ENCODE data around the gene CEP350.

The CEP350 gene, protein sequence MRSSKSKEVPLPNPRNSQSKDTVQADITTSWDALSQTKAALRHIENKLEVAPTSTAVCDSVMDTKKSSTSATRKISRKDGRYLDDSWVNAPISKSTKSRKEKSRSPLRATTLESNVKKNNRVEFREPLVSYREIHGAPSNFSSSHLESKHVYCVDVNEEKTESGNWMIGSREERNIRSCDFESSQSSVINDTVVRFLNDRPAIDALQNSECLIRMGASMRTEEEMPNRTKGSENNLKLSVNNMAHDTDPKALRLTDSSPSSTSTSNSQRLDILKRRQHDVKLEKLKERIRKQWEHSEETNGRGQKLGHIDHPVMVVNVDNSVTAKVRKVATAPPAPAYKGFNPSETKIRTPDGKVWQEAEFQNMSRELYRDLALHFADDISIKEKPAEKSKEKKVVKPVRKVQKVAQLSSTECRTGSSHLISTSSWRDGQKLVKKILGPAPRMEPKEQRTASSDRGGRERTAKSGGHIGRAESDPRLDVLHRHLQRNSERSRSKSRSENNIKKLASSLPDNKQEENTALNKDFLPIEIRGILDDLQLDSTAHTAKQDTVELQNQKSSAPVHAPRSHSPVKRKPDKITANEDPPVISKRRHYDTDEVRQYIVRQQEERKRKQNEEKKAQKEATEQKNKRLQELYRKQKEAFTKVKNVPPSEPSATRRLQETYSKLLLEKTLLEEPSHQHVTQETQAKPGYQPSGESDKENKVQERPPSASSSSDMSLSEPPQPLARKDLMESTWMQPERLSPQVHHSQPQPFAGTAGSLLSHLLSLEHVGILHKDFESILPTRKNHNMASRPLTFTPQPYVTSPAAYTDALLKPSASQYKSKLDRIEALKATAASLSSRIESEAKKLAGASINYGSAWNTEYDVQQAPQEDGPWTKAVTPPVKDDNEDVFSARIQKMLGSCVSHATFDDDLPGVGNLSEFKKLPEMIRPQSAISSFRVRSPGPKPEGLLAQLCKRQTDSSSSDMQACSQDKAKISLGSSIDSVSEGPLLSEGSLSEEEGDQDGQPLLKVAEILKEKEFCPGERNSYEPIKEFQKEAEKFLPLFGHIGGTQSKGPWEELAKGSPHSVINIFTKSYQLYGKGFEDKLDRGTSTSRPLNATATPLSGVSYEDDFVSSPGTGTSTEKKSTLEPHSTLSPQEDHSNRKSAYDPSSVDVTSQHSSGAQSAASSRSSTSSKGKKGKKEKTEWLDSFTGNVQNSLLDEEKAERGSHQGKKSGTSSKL (N-terminal part only)

DNA sequence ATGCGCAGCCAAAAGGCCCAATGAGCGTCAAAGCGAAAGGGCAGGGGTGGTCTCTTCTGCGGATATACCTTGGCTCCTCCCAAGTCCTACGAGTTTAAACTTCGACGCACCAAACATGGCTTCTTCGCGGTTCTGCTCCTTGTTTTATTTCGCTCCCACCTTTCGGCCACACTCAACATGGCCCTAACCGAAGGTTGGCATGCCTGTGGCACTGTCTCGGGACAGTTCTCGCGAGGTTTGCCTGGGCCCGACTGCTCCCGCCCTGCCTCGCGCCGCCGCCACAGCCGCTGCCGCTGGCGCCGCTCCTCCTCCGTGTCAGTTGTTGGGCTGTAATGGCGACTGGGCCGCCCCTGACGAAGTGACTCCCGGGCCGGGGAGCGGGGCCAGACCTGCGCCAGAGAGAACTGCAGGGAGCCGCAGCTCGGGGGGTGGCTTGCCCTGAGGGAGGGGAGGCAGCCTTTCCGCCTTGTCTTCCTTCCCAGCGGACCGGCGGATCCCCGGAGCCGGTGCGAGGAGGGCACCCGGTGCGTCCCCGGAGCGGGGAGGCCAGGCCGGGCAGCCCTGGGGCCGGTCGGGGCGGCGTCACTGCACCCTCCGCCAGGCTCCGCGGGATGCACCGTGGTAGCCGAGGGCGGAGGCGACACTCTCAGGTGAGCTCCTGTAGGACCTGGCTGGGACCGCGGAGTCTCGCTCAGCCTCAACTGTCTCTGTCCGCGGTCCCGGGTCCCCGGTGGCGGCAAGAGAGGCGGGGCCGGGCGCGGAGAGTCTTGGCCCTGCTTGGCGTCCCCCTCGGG, at the start of gene CEP350:
TSS of gene CEP350 (plus strand) at position 318 of the 794 bp plus-strand sequence. CDS start 31,372 bp downstream, outside the sequence.
- DNase-seq, result peak; percentile 99

DNA sequence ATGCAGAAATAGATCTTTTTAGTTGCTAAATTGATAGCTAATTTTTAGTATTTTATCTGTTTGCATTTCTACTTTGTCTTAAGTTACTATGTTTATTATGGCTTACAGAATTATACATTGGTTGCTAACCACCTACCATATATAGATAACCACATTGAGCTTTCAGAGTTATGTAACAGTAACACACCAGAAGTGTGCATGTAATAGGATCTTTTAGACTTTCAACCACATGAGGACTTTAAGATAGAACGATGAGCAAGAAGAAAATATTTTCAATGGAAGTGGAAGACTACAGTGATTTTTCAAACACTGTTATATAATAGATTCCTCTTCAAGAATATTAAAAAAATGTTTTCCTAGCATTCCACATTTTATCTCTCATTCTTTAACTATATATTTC, 43.7 kb upstream of the CEP350 start:
- no peak for DNase-seq

DNA sequence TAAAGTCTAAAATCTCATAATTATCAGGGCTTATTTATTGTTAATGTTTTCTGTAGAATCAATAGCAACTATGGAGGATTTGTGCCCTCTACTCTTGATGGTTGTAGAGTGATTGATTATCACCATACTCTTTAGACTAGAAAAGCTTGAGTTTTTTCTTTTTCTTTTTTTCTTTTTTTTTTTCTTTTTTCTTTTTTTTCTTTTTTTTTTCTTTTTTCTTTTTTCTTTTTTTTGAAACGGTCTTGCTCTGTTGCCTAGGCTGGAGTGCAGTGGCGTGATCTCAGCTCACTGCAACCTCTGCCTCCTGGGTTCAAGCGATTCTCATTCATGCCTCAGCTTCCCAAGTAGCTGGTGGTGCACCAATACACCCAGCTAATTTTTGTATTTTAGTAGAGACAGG, 42.8 kb upstream of the CEP350 start:
- no peak for DNase-seq

DNA sequence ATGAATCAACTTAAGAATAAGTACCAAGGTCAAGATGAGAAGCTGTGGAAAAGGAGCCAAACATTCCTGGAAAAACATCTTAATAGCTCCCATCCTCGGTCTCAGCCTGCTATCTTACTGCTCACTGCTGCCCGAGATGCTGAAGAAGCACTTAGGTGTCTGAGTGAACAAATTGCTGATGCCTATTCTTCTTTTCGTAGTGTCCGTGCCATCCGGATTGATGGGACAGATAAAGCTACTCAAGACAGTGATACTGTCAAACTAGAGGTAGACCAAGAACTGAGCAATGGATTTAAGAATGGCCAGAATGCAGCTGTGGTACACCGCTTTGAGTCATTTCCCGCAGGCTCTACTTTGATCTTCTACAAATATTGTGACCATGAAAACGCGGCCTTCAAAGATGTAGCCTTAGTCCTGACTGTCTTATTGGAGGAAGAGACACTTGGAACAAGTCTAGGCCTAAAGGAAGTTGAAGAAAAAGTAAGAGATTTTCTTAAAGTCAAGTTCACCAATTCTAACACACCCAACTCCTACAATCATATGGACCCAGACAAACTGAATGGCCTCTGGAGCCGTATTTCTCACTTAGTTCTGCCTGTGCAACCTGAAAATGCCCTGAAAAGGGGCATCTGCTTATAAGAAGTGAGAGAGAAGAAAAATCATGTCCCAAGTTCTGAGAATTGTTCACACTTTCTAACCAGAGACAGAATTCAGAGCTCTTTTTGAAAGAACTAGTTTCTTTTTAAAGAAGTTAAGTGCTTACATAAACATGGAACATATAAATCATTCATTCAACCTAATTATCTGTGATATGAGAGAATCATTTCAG, 36.8 kb upstream of the CEP350 start:
- no peak for DNase-seq

DNA sequence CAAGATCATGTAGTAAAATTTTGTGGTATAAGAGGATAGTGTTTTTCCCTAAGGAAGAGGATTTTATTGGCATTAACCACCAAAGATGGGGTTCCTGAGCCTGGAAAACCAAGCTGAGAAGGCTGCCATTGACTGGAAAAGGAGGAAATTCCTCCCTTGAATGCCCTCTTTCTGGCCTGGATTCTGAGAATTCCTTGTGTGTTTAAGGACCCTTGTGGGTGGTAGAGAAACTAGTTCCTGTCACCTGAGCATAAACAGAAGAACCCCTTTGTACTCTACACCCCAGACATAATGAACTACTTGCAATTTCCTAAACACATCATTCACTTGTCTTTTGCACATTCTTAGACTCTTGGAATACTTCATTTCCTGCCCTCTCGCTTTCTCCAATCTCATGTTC, 33.1 kb upstream of the CEP350 start:
- DNase-seq, result no peak

DNA sequence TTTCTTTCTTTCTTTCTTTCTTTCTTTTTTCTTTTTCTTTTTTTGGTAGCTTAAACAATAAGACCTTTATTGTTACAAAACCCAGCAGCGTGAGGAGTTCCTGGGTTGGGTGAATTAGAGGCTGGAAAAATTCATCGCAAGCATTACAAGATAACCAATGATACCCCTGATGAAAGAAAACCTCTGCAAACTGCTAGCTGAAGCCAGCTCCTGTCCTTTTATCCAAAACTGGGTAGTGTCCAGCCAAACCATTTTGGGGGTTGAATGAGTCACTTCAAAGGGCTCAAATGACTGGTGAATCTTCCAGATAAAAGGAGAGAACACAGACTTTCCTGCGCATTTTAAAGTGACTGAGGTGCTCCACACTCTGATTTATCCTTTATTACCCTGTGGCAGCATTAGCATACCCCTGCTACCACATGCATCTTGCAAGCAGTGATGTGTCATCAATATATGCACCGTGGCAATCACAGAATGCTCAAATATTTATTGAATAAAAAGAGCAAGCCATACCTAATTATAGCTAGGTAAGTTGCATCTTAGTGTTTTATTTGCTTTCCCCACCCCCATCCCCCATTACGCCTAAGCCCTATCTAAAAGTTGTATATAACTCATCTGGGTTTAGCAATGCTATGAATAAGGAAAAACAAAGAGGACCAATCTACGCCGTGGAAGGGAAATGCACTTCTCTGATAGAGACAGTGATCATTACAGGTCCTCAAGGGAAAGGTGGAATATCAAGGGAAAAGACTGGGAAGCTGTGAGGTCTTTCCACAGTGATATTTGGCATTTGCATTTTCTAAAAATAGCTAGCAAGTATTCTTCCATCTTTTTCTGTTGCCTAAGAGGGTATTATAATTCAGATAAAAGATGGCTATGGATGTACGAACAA, 32.4 kb upstream of the CEP350 start:
- no peak for DNase-seq

DNA sequence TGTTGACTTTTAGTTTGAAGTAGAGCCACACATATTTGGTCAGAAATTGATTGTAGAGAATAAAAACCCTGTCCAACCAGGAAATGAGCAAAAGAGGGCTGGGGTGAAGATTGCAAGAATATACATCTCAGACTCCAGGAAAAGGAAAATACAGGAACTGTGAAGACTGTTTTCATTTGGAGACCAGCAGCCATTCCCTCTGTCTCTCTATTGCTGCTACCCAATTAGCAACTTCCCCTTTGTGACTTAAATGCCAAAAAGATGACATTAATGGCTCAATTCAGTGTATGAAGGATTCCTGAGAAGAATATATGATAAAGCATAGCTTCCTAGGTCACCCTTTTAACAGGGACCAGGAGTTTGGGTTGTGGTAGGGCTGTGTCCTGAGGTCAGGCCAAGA, 31.6 kb upstream of the CEP350 start:
- no peak for DNase-seq

DNA sequence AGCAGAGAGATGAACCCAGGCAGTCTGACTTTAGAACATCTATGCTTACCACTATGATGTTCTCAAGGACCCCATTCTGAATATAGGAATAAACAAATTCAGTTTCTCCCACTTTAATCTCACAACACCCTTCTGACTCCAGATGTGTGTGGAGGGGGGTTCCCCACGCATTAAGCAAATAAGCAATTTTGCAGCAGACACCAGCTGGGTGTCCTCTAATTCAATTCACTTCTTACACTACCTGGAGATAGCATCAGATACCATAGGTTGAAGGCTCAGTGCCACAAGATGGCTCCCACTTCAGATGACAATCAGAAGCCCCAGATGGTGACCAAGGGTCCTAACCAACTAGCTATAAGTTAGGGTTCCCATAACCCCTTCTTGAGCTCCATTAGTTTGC, 30.3 kb upstream of the CEP350 start:
- no peak for DNase-seq

DNA sequence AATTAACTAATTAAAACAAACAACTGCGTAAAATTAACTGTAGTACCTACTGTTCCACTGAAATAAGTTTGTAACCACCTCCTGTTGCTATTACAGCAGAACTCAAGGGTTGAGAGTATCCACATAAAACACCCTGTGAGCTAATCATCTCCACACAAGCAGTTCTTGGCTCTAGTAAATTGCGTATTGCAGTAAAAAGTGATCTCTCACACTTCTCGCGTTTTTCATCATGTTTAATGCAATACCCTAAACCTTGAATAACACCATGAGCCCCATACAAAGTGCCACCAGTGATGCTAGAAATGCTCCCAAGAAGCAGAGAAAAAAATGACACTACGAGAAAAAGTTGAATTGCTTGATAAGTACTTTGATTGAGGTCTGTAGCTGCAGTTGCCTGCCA, 29.3 kb upstream of the CEP350 start:
- DNase-seq, result no peak

DNA sequence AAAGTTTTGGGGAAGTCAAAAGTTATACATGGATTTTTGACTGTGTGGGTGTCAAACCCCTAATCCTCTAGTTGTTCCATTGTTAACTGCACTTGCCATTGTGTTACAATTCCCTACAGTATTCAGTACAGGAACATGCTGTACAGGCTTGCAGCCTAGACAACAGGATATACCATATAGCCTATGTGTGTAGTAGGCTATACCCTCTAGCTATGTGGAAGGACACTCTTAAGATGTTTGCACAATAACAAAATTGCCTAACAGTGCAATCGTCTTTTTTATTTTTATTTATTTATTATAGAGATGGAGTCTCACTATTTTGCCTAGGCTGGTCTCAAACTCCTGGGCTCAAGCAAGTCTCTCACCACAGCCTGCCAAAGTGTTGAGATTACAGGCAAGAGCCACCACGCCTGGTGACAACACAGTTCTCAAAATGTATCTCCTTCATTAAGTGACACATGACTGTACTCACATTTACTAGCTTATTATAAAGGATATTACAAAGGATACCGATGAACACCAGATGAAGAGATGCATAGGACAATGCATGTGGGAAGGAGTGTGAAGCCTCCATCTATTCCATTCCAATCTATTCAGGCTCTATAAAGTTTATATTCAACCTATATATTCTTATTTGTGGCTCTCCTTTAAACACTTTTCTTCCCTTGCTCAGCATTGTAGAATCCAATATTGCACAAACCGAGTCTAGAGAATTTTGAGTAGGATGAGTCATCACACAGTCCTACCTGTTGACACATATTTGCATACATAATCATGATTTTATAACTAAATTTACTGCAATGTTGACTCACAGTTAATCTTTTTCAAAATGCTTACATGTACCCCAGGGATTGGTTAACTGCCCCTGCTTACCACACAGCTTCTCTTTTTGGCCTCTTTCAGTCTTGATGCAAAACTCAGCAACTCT, 28.4 kb upstream of the CEP350 start:
- no peak for DNase-seq

DNA sequence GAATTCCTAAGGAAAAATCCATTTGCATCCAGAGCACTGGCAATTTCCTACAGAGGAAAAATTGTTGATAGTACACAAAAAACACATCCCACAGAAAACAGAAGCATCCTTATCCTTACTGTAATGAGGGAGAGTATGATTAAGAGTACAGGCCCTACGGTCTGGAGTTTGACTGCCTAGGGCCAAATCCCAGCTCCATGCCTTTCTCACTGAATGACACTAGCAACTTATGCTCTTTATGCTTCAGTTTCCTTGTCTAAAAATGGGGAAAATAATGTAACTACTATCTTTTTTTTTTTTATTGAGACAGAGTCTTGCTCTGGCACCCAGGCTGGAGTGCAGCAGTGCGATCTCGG, 27.8 kb upstream of the CEP350 start:
- DNase-seq, result no peak

DNA sequence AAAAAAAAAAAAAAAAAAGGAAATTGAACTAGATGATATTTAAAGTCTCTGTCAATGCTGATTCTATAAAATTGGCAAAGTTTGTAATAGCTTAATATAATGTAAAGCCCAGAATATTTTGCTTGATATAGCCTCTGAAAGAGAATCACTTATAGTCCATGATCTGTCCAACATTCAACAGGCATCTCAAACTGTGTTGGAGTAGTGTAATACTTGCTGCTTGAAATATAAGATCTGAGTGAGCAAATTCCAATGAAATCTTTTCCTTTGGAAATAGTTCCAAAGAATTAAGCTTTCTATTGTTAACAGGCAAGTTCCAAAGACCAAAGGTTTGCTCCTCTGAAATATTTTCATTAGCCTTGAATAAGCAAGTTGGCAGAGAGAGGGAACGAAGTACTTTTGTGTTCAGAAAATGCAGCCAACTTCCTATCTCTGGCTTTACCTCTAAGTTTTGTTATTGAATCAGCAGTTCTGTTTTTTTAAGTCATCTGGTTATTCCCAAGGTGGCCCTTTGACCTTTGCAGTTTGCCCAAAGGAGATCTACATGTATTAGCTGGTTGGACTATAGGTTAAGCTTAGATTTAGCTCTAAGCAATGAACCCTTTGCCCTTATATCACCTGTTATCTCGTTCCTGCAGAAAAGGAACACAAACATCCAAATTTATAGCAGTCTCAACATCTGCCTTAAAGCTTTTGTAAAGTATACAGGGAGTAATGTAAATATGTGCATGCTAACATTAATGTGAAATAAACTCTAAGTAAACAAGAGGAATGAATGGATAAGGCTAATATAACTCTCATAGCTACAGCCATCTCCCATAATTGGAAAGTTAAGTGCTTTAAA, 24.4 kb upstream of the CEP350 start:
- no peak for DNase-seq

DNA sequence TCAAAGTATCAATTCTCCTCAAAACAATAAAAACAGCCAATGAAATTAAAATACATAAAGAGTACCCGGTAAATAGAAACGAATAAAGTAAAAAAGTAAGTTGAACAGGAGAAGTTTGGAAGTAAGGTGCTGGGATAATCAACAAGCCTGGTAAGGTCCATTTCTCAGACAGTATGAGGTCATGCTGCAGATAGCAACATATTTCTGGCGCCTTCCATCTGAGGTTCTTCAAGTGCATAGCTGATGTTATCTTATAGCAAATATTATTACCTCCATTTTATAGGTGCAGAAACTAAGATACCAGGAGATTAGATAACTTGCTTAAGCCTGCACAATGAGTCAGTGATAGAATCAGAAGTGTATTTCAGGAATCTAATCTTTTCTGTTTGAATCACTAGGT, 23.7 kb upstream of the CEP350 start:
- no peak for DNase-seq

DNA sequence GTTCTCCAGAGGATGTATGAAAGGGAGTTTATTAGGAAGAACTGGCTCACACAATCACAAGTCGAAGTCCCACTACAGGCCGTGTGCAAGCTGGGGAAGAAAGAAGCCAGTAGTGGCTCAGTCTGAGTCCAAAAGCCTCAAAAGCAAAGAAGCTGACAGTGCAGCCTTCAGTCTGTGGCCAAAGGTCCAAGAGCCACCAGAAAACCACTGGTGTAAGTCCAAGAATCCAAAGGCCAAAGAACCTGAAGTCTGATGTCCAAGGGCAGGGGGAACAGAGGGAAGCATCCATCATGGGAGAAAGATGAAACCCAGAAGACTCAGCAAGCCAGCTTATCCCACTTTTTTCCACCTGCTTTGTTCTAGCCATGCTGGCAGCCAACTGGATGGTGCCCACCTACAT, 21.4 kb upstream of the CEP350 start:
- no peak for DNase-seq

DNA sequence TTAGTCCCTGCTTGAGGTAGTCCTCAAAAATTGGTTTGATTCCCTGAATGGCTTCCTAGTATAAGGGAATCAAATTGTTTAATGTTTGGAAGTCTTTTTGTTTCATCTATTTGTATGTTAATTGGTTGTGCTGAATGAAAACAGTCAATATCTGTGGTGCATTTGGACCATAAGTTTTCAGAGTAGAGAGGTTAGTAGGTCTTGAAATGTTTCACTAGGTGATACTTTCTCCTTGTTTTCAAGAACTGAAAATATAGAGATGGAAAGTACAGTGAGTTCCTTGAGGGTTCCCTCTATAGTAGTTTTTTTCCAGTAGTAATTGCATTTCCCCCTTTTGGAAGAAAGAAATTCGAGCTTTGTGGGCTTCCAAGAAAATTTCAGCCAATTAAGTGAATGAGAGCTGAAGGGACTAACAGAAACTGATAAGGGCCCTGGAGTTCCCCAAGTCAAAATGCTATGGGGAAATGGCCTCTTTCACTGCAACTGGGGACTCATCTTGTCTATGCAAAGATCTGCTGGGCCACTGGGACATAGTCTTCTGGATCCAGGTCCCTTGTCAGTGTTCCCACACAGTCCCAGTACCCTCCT, 18.6 kb upstream of the CEP350 start:
- DNase-seq, result no peak

DNA sequence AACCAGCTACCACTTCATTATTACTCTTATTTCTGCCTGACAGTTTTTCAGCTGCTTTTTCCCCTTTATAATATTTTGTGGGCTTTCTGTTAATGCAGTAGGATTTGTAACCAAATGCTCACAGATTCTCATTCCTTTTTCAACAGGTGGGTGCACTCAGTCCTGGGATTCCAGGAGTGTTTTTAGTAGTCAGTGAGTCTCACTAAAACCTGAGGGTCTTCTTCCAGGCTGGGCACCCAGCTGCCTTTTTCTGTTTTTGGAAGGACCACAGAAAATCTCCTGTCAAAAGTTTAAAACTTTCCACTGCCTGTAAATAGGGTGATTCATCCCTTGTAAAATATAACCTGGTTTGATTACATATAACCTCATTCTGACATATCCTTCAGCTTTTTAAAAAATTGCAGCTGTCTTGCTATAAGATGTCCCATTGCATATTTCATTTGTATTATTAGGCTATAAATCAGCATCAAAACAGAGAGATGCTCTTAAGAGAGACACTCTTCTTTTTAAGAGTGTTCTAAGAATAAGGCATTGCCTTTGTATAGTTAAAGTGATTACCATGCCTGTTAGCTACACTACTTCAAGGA, 16.8 kb upstream of the CEP350 start:
- DNase-seq, result no peak

DNA sequence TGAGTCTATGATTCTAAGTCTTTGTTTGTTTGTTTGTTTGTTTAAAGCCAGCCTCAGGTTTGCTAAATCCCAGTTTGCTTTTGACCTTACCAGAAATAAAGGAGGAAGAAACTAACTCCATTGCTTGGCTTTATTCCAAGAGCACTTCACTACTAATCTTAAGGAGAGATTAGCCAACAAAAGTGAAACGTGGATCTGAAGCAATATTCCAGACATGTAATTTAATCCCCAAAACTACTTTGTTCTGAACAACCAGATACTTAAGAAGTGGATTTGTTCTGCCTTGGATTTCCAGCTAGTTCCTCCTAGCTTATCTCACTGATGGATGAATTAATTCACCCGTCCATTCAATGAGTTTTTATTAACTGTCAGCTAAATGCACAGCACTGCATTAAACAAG, 15.9 kb upstream of the CEP350 start:
- no peak for DNase-seq

DNA sequence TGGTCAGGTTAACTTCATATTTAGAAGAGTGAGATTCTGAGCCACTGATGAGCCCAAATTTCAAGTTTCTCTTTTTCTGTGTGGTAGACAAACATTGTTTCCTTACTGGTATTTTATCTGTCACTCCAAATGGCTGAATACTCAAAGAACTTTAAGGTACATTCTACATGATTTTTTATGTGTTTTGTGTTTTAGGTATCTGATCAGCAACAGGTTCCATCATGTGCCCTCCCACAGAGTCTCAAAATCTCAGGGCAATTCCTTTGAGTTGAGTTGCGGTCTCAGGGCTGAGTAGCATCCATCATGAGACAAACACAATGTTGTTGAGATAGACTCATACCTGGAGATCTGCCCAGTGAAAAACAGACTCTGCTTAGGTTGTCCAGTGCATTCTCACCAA, 14.7 kb upstream of the CEP350 start:
- no peak for DNase-seq
